CD4-positive, alpha-beta T cell treated with Interleukin-12 subunit alpha and Interleukin-12 subunit beta, for 1 hour (primary cell): ENCODE measurements around the gene PCDH15.

Experiments
- DNase-seq: peaks from one replicate; pipeline ENCODE4 v3.0.0-alpha.2; 2020

PCDH15 gene

GRCh38 chr10:53839440-53840039 is 961.5 kb downstream of the PCDH15 start:
- DNase-seq: no peak

DNA sequence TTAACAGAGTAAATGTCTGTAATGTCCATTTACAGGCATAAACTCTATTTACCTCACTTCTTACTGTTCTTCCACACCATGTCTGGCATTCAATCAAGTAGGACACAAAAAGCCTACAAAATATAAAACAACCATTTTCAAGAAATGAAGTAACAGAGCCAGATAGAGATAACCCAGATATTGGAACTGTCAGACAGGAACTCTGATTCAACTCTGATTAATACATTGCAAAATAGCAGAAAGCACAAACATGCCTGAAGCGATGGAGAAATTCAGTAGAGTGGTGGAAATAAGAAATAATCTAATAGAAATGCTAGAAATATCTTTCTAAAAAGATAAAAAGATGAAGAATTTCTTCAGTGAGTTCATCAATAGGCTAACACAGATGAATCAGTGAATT is 964.4 kb downstream of the PCDH15 start:
- no peak for DNase-seq

DNA sequence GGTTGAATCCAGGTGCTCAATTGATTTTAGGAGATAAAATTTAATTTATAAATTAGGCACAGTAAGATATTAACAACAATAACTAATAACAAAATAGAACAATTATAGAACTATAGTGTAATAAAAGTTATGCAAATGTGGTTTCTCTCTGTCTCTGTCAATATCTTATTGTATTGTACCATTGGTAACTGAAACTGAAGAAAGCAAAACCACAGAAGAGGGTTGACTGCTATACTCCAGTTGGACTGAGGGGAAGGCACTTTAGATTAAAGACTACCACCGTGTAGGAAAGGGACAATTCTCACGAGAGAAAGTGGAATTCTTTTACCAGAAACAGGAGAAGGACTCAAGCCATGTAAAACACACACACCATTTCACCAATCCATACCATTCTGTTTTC is 967.1 kb downstream of the PCDH15 start:
- no peak for DNase-seq

- no peak for DNase-seq
Observed at GRCh38 chr10:53827261-53827660, 973.8 kb downstream of the PCDH15 start.

DNA sequence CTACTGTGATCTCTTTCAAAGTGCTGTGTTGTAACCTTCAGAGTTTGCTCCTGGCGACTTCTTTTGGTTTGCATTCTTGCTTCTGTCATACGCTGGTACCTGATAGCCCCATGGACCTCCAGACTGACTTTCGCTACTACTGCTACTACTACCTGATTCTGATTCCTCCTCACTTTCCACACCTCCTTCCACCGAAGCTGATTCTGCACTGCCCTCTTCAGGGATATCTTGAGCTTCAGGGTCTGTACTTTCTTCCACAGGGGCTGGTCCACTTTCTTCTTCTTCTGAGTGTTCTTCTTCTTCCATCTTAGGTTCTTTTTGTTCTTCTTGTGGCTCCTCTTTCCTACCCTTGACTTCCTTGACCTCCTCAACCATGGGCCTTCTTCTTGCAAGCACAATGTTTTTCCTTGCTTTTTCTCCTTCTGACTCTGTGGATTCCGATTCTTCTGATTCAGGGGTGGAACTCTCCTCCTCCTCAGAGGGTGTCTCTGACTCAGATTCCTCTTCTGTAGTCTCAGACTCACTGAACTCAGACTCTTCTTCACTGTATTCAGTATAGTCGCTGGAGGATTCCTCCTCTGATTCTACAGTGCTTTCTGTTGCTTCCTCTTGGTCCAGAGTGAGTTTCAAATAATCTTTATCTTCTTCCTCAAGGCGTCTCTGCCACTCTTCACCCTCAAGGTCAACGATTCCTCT is 992.2 kb downstream of the PCDH15 start:
- DNase-seq: no peak

DNA sequence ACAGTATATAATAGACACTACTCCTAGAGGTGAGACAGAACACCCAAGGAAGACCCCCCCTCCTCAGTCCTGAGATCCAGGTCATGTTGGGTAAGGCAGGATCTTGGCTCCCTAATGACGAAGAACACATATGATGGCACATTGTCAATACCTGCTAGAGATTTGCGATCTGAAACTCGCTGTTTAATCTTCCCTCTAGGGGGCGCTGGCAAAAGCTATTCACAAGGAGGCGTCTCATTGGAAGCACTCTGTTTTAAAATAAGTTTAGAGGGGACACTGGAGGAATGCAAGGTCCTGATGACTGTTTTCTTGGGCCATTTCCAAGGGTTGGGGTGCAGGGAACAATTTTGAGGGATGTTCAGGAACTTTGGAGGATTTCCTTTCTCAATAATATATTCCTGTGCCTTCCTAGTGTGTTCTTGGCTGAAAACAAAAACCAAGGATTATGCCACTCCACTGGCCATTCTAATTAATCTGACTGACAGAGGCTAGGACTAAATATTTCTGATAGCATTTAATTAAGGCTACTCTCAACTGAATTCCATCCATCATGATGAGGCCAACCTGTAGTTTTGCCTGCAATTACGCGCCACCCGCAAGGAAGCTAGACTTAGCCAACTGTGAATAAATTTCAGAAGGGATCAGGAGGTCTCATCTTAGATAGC is 1014.7 kb downstream of the PCDH15 start:
- DNase-seq: no peak

GRCh38 chr10:53771701-53772100 is 1029.3 kb downstream of the PCDH15 start:
- no peak for DNase-seq

DNA sequence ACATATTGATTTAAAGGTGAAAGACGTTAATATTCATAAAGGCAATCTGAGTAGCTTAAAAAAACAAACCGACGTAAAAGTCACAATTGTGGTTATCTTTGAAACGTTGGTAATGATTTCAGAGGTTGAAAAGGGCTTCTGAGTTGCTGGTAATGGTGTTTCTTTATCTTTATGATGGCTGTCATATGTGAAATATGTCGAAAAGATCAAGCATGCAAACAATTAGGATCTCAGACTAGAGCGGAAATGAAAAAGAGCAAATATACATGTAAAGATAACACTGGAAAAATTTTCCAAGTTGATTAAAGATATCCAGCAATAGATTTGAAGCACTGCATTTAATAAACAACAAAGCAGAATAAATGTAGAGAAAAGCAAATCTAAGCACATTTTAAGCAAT is 1030.1 kb downstream of the PCDH15 start:
- DNase-seq: no peak

DNA sequence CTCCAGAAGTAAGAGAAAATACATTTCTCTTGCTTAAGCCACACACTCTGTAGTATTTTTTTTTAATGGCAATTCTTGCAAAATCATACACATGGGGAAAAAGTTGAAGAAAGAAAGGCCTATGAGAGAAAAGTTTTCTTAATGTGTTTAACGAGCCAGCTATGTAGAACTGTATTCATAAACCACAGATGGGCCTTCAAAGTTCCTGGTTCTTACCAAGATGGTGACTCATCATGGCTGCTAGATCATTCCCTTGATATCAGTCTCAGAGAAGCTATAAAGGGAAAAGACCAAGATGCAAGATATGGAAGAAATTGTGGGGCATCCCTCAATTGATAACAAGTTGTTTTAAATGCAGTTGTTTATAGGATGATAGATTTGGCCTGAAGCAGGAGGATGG is 1035.7 kb downstream of the PCDH15 start:
- no peak for DNase-seq

GRCh38 chr10:53754596-53755250 is 1046.3 kb downstream of the PCDH15 start:
- DNase-seq: no peak
